Eye (tissue), 1 donor: Measurements from ENCODE around the gene SLC15A4.
A peak's percentile ranks its signal among the peaks of the same experiment; 100 is the strongest.

Source experiments
- DNase-seq: peaks from one replicate; pipeline ENCODE4 v3.0.0-alpha.2; 2015

SLC15A4 gene

DNA sequence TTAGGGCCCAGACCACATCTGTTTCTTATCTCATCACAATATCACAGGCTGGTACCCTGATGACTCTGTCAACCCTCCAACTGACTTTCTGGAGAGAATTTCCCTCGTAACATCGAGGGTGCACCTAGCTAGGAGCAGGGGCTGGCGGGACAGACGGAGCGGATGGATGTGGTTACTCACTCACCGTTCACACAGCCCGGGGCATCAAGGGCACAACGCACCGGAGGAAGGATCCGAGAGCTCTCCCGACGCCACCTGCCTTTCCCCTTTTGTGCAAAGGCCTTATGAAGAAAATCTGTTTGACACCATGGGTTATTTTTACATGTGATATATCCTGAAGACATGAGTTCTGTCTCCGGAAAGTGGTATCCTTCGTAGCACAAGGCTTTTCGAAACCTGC lies 31.4 kb downstream of the SLC15A4 start:
- no peak for DNase-seq

DNA sequence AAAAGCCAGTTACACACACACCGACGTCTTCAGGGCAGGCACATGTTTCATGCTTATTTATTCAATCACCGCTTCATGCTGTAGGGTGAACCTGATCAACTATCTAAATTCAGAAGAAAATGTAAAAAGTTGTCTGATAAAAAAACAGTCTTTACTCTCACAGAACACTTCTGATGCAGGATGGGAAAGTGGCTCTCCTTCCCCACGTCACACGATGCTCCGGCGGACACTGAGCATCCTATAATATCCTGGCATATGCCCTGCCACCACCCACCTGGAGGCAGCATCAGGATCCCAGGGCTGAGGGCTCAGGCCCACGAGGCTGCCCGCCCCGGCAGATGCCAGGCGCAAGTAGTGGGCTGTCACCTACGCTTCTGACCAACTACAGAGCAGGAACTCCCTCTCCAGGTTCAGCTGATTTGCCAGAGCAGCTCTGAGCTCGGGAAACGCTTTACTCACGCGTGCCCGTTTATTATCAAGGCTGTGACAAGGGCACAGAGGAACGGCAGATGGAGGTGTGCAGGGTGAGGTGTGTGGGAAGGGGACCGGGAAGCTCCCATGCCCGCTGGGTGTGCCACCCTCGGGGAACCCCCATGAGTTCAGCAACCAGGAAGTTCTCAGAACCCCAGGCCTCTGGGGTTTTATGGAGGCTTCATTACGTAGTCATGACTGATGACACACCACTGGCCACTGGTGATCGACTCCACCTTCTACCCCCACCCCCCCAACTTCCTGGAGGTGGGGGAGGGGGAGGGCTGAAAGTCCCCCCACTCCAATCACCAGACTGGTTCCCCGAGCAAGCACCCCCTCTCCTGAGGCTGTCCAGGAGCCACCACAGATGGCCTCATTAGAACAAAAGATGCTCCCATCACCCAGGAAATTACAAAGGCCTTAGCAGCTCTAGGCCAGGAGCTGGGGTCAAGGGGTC lies 32.1 kb downstream of the SLC15A4 start:
- no peak for DNase-seq

GRCh38 chr12:128790653-128791373 lies 32.9 kb downstream of the SLC15A4 start:
- no peak for DNase-seq

DNA sequence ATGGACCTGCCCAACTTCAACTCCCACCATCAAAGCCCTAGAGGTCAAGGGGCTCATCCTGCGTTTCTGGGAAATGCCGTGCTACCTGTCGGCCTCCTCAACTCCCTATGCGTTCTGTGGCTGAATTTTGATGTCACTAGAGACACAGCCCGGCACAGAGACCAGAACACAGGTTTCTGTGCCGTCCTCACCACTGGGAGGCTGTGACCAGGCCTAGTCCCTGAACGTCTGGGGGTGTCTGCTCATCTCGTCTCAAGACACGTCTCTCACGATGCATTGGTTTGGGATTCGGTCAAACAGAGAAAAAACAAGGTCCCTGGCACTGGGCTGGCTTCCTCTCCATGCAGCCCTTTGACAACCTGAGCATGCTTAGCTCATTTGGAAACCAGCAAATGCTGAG lies 33.5 kb downstream of the SLC15A4 start:
- no peak for DNase-seq

- DNase-seq = no peak
Observed at GRCh38 chr12:128789356-128789929, 34.3 kb downstream of the SLC15A4 start.

DNA sequence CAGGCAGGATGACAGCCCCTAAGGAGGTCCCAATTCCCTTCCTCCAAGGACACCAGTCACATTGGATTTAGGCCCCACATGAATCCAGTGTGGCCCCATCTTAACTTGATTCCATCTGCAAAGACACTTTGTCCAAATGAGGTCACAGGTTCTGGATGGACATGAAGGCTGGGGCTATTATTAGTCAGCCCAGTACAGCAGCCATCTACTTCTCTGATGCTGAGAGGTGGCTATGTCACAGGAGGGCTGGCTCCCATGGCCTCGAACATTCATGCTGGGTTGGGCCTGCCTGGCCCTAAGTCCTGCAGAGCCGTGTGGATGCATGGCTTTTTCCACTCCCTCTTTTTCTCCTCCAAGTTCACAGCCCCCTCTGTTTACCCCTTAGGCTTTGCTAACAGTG lies 35.9 kb downstream of the SLC15A4 start:
- DNase-seq = no peak

- DNase-seq = no peak
Observed at GRCh38 chr12:128786741-128787391, 36.9 kb downstream of the SLC15A4 start.

GRCh38 chr12:128784030-128784760 lies 39.6 kb downstream of the SLC15A4 start:
- DNase-seq = no peak

GRCh38 chr12:128783129-128783574 lies 40.6 kb downstream of the SLC15A4 start:
- no peak for DNase-seq

DNA sequence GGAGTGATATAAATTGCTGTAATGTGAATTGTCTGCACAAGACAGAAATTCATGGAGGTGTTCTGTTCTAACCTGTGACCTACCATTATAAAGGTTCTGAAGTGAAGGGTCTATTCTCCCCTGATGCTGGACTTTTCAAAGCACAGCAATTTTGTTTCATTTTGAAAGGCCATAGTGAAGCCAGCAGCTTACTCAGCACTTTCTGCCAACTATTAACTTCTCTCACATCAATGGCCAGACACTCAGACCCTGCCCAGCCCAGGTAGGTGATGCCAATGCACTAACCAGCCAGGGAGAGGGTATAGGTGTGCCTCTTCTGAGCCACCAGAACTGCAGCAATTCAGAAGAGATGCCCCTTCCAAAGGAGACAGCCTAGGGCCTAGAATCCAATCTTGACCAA lies 43.9 kb downstream of the SLC15A4 start:
- DNase-seq = no peak

GRCh38 chr12:128772249-128772648 lies 51.5 kb downstream of the SLC15A4 start:
- DNase-seq = no peak

DNA sequence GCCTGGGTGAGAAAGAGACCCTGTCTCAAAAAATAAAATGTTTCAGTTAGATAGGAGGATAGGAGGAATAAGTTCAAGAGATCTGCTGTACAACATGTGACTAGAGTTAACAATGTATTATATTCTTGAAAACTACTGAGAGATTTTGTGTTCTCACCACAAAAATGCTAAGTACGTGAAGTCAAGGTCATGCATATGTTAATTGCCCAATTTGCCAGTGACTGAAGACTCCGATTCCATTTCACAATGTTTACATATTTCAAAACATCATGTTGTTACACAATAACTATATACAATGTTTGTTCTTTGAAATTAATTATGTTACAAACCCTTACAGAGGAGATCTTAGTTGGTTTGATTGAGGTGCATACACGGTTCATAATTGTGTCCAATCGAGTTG lies 52.1 kb downstream of the SLC15A4 start:
- DNase-seq = no peak

DNA sequence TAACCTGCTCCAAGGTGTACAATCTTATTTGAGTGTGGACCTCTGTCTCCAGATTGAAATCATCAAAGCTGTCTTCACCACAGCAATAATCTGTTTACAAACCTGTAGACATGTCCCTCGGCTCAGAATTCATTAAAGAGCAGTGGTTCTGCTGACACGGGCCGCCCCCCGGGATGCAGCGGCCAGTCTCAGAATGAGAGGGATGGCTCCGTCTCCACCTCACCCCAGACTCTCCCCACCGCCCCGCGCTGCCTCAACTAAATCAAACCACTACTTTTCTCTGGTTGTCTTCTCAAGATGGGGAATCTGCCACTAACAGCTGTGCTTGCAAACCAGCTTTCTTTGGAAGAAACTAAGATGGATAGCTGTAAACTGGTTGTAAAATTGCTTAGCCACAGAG lies 56.2 kb downstream of the SLC15A4 start:
- DNase-seq = no peak

- DNase-seq = no peak
Observed at GRCh38 chr12:128766738-128767501, 56.8 kb downstream of the SLC15A4 start.

DNA sequence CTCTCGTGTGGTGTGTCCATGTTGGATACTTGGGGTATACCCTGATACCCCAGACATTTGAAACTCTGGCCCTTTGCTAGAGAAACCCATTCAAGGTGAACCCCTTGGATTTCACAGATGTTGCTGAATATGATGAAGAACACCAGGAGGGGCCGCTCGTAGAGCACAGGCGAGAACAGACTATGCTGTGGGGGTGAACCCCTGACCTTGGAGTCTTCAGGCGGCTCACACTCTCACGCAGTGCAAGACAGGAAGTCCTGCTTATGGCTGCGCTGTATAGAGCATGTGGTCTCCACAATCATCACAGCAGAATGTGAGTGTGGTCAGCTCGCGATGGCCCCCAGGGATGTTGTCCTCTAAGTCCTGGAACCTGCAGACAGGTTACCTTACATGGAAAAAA lies 60.4 kb downstream of the SLC15A4 start:
- no peak for DNase-seq

GRCh38 chr12:128761379-128761790 lies 62.4 kb downstream of the SLC15A4 start:
- peak; percentile 54 for DNase-seq

GRCh38 chr12:128755566-128755965 lies 68.2 kb downstream of the SLC15A4 start:
- DNase-seq = no peak

DNA sequence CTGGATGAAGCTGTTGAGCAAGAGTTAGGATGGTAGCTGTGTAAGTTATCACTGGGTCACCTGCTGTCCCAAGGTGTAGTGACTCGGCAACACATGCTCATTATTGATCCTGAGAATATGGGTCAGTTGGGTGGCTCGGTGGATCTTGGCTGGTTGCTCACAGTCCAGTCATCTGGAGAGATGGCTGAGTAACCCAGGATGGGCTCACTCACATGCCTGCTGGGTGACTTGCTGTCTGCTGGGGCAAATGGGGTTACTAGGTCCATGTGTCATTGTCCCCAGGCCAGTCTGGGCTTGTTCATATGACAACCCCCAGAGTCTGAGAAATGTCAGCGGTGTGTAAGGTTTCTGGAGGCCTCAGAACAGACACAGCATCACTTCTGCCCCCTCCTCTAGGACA lies 69.5 kb downstream of the SLC15A4 start:
- no peak for DNase-seq

DNA sequence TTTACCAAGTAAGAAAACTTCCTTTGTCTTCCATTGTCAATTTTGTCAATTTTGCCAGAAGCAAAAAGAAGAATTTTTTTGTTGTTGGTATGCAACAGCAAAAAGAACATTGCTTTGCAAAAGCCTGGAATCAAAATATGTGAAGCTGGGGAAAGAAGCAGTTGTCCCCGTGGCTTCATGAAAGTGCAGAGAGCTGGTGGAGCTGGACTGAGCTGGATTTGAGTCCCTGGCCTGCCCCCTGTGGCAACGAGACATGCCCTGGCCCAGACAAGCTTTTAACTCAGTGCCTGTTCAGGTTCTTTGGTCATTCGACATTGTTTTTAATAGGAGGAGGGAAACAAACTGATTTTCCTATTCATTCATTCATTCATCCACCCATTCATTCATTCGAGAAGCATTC lies 70.3 kb downstream of the SLC15A4 start:
- no peak for DNase-seq

DNA sequence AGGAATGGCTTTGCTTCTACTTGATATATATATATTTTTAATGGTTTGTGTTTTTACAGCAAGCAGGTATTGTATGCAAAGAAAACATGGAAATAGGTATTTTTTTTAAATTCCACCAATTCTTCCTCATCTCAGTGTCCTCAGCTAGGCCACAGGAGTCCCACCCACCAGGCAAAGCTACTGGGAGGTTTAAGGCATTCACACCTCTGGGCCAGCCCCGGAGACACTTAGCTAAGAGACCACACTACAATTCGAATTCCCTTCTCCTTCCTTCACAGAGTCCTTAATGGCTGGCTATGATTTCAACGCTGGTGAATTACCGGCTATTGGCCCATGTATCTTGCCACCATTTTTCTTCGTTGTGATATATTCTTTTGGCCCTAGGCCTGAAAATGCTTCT lies 71.4 kb downstream of the SLC15A4 start:
- DNase-seq = no peak

GRCh38 chr12:128747441-128747840 lies 76.3 kb downstream of the SLC15A4 start:
- no peak for DNase-seq
